Measurements from ENCODE around the gene PELI1. TPM values are rescaled to one million over a fixed set of nuclear protein-coding genes. Genes with fewer than 3 reads are reported as not detected.

The PELI1 gene
- total RNA-seq, 1 donor from 2014 or later: 72.4 TPM

- no peak for DNase-seq (ENCODE audit: low spot score, unreplicated experiment)
- no peak overlapping the region for H3K27ac Mint-ChIP-seq
- no peaks in the 10 kb centered on the region for H3K27me3 Mint-ChIP-seq
- no peak for TF ChIP-seq CTCF (IDR thresholded peaks at IDR 0.05; ENCODE audit: unreplicated experiment)
- peaks cover 6% of the 10 kb centered on the region for H3K36me3 Mint-ChIP-seq (ENCODE audit: insufficient read depth)
- no peaks in the 10 kb centered on the region for H3K9me3 Mint-ChIP-seq (ENCODE audit: low read depth)
- peaks cover 20% of the 10 kb centered on the region for H3K4me1 Mint-ChIP-seq (ENCODE audit: low read depth)
- no peak overlapping the region for H3K4me3 Mint-ChIP-seq (ENCODE audit: low read depth)
These were observed 8.8 kb downstream of the PELI1 start for GRCh38 chr2:64135421-64135820.

- Mint-ChIP-seq H3K36me3 (ENCODE audit: insufficient read depth) (peaks cover 6% of the 10 kb centered on the region), H3K9me3 (ENCODE audit: low read depth) (no peaks in the 10 kb centered on the region), H3K27ac (no peak overlapping the region), H3K27me3 (no peaks in the 10 kb centered on the region), H3K4me1 (ENCODE audit: low read depth) (peaks cover 22% of the 10 kb centered on the region), H3K4me3 (ENCODE audit: low read depth) (no peak overlapping the region)
- TF ChIP-seq CTCF (IDR thresholded peaks at IDR 0.05; ENCODE audit: unreplicated experiment): no peak
- DNase-seq (ENCODE audit: low spot score, unreplicated experiment): no peak
These were observed 9.4 kb downstream of the PELI1 start for GRCh38 chr2:64134813-64135212.

GRCh38 chr2:64133828-64134227 is 10.4 kb downstream of the PELI1 start:
- Mint-ChIP-seq H3K4me3 (ENCODE audit: low read depth) (no peak overlapping the region), H3K36me3 (ENCODE audit: insufficient read depth) (peaks cover 4% of the 10 kb centered on the region), H3K9me3 (ENCODE audit: low read depth) (no peaks in the 10 kb centered on the region), H3K27me3 (no peaks in the 10 kb centered on the region), H3K4me1 (ENCODE audit: low read depth) (peaks cover 27% of the 10 kb centered on the region), H3K27ac (no peak overlapping the region)
- DNase-seq (ENCODE audit: low spot score, unreplicated experiment): no peak
- TF ChIP-seq CTCF (IDR thresholded peaks at IDR 0.05; ENCODE audit: unreplicated experiment): no peak

GRCh38 chr2:64133354-64133753 is 10.9 kb downstream of the PELI1 start:
- no peak for TF ChIP-seq CTCF (IDR thresholded peaks at IDR 0.05; ENCODE audit: unreplicated experiment)
- no peaks in the 10 kb centered on the region for H3K9me3 Mint-ChIP-seq (ENCODE audit: low read depth)
- no peak for DNase-seq (ENCODE audit: low spot score, unreplicated experiment)
- H3K4me3 Mint-ChIP-seq (ENCODE audit: low read depth): no peak overlapping the region
- peaks cover 29% of the 10 kb centered on the region for H3K4me1 Mint-ChIP-seq (ENCODE audit: low read depth)
- no peaks in the 10 kb centered on the region for H3K27me3 Mint-ChIP-seq
- peaks cover 1% of the 10 kb centered on the region for H3K36me3 Mint-ChIP-seq (ENCODE audit: insufficient read depth)
- no peak overlapping the region for H3K27ac Mint-ChIP-seq

GRCh38 chr2:64130333-64130732 is 13.9 kb downstream of the PELI1 start:
- Mint-ChIP-seq H3K9me3 (ENCODE audit: low read depth) (peaks cover 6% of the 10 kb centered on the region), H3K4me3 (ENCODE audit: low read depth) (no peak overlapping the region), H3K4me1 (ENCODE audit: low read depth) (peaks cover 28% of the 10 kb centered on the region), H3K27ac (no peak overlapping the region), H3K27me3 (no peaks in the 10 kb centered on the region), H3K36me3 (ENCODE audit: insufficient read depth) (peaks cover 11% of the 10 kb centered on the region)
- TF ChIP-seq CTCF (IDR thresholded peaks at IDR 0.05; ENCODE audit: unreplicated experiment): no peak
- no peak for DNase-seq (ENCODE audit: low spot score, unreplicated experiment)

Data from progenitor cell of endocrine pancreas (in vitro differentiated cells).